ENCODE results near the gene TRPM2. TPM values are rescaled to one million over a fixed set of nuclear protein-coding genes. Genes with fewer than 3 reads are reported as not detected.
"Not testable (repeated sequence)": the region's sequence is repeated elsewhere in the genome, so short reads cannot be mapped to it uniquely, and the experiment has no call there.

TRPM2 gene
- total RNA-seq, 1 experiment from 2014 or later = not detected

DNA sequence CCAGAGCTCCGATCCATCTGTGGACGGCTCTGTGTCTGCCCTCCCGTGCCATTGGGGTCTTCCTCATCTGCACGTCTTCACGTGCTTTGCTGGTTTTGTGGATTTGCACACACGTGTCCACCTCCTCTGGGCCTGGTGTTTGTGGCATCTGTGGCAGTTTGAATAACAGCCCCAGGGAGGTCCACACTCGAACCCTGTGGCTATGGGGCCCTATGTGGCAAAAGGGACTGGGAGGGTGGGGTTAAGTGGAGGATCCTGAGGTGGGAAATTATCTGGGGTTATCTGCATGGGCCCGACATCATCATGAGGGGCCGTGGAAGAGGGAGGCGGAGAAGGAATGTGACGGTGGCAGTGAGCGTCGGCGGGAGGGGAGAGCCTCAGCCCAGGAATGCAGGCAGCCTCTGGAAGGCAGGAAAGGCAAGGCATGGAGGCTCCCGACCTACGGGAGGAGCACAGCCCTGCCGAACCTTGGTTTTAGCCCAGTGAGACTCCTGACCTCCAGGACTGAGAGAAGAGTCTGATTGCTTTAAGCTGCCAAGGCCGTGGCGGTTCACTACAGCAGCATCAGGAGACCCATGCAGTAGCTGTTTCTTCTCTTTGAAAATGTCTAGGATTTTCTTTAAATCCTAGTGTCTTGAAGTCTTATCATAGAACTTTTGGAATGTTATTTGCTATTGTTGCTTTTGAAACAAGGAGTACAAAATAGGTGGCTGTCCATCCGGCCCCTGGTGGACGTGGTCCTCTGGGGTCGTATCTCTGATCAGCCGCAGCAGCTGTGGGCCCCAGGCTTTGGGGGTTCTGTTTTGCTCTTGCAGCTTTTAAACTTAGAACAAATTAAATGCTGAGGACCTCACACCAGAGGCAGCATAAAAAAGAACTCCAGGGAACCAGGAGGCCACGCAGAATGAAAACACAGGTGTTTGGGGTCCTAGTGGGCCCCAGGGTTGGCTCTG, 61.9 kb downstream of the TRPM2 start:
- no peak for DNase-seq (ENCODE audit: low read depth)
- in situ Hi-C loops (cut with HindIII; ENCODE audit: low pct_unique_long_range_greater_than_20kb, low sequenced_read_pairs) = no loop called here

DNA sequence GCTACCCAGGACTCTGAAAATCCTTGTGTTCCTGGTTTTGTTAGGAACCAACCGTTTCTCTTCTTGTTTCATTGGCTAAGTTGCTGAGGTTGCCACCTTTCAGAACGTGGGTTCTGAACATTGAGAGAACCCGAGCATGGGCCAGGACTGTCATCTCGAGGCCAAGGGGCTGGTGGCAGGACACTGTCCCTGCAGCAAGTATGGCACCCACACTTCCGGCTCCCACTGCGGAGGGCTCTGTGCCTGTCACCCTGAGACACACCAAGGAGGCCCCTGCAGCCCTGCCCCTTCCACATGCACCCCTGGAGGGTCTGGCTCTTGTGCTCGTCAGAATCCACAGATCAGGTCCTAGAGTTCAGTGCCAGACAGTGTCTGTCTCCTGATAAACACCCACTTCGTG, 62.8 kb downstream of the TRPM2 start:
- no peak for DNase-seq (ENCODE audit: low read depth)
- in situ Hi-C loops (cut with HindIII; ENCODE audit: low pct_unique_long_range_greater_than_20kb, low sequenced_read_pairs) = no loop called here

DNA sequence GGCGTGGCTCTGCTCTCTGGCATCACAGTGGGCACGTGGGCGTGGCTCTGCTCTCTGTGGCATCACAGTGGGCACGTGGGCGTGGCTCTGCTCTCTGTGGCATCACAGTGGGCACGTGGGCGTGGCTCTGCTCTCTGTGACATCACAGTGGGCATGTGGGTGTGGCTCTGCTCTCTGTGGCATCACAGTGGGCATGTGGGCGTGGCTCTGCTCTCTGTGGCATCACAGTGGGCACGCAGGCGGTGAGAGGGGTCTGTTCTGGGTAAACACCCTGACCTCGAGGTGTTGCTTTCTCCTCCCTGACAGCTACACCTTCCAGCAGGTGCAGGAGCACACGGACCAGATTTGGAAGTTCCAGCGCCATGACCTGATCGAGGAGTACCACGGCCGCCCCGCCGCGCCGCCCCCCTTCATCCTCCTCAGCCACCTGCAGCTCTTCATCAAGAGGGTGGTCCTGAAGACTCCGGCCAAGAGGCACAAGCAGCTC, 64.2 kb downstream of the TRPM2 start:
- in situ Hi-C loops (cut with HindIII; ENCODE audit: low pct_unique_long_range_greater_than_20kb, low sequenced_read_pairs); DNase-seq (ENCODE audit: low read depth): not testable (repeated sequence)

DNA sequence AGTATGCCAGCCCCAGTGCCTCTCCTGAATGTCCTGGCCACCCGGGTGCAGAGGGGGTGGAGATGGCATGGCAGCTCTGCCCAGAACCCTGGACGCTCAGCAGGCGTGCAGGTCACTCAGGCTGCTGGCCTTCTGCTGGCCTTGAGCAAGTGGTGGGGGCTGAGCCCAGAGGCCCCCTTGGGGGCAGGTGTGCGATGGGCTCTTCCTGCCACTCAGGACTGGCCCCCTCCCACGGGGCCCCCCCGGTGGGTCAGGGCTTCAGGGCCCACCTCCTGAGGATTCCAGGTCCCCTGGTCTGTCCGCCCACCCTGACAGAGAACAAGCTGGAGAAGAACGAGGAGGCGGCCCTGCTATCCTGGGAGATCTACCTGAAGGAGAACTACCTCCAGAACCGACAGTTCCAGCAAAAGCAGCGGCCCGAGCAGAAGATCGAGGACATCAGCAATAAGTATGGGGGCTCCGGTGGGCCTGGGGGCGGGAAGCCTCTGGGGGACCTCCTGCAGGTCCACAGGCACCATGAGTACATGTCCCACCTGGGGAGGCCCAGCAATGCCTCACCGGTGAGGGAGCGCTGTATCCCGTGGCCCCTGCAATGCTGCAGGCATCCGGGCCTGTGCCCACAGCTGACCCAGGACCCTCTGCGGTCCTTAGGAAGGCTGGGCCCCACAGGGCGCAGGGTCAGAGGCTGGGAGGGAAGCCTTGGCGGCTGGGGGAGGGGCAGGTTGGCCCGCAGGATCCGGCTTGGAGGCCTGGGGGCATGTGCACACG, 64.9 kb downstream of the TRPM2 start:
- no peak for DNase-seq (ENCODE audit: low read depth)
- in situ Hi-C loops (cut with HindIII; ENCODE audit: low pct_unique_long_range_greater_than_20kb, low sequenced_read_pairs) = no loop called here

DNA sequence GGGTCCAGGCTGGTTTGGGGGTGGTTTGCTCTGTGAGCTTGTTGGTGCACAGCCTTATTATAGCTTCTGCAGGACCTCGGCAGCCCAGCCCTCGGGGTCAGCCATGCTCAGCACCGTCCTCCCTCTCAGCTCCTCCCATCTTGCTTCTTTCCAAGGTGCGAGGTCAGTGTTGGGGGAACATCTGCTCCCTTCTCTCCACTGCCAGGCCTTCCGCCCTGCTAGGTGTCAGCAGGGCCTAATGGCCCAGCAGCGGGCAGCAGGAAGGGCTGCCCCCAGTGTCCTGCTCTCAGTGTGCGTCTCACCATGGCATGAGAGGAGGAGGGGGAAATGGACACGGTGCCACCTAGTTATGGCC, 65.4 kb downstream of the TRPM2 start:
- no peak for DNase-seq (ENCODE audit: low read depth)
- in situ Hi-C loops (cut with HindIII; ENCODE audit: low pct_unique_long_range_greater_than_20kb, low sequenced_read_pairs) = no loop called here

DNA sequence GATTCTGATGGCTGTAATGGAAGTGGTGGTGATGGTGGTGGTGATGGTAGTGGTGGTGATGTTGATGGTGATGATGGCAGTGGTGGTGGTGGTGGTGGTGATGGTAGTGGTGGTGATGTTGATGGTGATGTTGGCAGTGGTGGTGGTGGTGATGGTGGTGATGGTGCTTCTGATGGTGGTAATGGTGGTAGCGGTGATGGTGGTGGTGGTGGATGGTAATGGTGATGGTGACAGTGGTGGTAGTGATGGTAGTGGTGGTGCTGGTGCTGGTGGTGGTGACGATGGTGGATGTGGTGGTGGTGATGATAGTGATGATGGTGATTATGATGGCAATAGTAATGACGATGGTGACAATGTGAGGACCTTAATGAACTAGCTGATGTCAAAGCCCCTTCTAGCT, 66.3 kb downstream of the TRPM2 start:
- no peak for DNase-seq (ENCODE audit: low read depth)
- in situ Hi-C loops (cut with HindIII; ENCODE audit: low pct_unique_long_range_greater_than_20kb, low sequenced_read_pairs) = no loop called here

DNA sequence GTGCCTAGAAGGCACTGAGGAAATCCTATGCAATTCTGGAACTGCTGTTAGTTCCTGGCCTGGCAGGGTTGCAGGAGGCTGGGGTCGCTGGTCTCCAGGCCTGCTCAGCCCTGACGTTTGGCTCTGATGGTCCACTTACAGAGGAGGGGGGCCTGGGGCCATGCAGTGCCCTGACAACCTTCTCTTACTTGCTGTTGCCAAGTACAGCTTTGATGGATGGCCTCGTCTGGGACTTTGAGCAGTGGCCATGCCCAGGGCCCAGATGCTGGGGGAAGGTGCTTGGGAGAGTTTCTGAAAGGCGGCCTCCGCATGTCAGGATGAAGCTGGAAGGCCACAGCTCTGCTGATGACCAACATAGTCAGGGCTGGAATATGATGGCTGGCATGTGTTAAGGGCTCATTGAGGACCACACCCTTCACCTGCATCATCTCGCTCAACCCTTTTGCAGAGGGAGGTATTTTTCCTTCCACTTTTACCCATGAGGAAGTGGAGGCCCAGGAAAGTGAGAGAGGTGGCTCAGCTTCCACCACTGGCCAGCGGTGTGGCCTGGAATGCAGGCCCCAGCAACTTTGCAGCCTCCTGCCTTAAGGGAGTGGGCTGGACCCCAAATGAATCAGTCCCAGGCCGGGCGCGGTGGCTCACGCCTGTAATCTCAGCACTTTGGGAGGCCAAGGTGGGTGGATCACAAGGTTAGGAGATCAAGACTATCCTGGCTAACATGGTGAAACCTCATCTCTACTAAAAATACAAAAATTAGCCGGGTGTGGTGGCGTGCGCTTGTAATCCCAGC, 67.2 kb downstream of the TRPM2 start:
- in situ Hi-C loops (cut with HindIII; ENCODE audit: low pct_unique_long_range_greater_than_20kb, low sequenced_read_pairs) = no loop called here
- no peak for DNase-seq (ENCODE audit: low read depth)

DNA sequence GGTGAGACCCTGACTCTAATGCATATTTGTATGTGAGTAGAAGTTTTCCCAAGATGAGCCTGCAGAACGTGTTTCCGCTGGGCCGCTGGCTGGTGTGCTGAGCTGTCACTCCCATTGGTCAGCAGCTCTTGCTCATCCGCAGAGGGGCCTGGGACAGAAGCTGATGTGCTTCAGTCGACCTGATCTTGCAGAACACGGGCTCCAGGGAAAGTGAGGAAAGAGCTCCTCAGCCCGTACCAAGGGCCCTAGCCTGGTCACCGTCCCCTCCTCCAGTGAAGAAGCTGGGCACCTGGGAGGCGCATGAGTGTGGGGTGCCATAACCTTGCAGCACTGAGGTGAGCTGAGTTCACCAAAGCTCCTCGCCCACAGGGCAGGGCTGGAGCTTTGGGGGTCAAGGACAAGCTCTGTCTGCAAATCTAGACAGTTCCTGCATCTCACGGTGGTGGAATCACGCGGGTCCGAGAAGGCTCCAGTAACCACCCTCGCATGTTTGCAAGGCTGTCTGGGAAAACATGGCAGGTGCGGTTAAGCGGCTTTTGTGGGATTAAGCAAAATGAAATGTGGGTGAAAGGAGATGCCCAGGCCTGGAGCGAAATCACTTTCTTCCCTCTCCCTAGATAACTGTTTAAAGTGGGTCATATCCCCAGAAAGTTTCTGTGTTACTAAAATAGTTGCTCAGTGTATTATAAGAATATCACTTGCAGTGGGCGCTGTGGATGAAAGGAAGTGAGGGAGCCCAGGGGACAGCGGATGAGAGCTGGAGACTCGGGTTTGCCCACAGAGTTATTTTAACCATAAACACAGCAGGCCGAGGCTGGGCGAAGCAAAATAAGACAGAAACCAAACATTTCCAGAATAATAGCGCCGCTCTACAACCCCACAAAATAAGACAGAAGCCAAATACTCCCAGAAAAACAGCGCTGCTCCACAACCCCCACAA, 68.8 kb downstream of the TRPM2 start:
- no peak for DNase-seq (ENCODE audit: low read depth)
- in situ Hi-C loops (cut with HindIII; ENCODE audit: low pct_unique_long_range_greater_than_20kb, low sequenced_read_pairs) = no loop called here

DNA sequence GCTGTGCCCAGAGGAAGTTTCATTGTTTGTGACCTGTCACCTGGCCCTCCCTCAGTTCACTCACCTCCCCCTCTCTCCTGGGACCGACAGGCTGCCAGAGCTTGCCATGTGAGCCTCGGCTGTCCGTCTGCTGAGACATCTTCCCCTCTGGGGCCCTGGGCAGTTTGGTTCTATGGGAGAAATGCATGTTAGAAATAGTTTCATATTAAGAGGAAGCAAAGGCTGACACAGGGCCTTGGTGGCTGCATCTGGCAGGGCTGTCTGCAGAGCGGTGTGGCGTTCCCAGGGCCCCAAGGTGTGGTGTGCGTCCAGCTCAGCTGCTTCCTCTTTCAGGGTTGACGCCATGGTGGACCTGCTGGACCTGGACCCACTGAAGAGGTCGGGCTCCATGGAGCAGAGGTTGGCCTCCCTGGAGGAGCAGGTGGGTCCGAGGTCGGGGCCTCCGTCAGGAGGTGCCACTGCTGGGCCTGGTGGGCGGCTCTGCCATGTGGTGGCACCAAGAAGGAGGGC, 69.9 kb downstream of the TRPM2 start:
- DNase-seq (ENCODE audit: low read depth) = no peak
- in situ Hi-C loops (cut with HindIII; ENCODE audit: low pct_unique_long_range_greater_than_20kb, low sequenced_read_pairs) = no loop called here

DNA sequence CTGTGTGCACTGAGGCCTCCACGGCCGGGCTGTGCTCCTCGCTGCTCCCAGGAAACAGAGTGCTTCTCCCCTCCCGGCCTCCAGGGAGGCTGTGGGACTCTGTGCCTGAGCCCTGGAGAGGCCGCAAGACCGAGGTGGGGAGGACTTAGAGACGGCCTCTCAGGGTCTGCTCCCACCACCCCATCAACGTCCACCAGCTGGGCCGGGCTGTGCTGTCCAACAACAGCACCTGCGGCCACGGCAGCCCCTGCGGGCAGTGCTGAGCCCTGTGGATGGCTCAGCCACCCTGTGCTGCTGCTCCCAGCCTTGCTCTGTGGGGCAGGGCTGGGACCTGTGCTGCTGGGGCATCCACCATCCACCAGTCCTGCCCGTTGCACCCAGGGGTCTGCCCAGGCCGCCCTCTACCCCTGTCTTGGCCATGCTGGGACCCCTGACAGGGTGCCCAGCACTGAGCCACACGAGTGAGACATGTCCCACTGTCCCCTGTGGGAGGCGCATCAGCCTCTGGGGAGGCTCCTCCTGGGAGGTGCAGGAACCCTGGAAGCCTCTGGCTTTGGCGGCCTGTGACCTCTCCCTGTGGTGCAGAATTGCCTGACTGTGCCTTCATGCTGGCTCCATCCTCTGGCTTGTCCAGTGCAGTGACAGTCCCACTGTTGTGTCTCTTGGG, 70.7 kb downstream of the TRPM2 start:
- in situ Hi-C loops (cut with HindIII; ENCODE audit: low pct_unique_long_range_greater_than_20kb, low sequenced_read_pairs) = no loop called here
- DNase-seq (ENCODE audit: low read depth) = no peak

DNA sequence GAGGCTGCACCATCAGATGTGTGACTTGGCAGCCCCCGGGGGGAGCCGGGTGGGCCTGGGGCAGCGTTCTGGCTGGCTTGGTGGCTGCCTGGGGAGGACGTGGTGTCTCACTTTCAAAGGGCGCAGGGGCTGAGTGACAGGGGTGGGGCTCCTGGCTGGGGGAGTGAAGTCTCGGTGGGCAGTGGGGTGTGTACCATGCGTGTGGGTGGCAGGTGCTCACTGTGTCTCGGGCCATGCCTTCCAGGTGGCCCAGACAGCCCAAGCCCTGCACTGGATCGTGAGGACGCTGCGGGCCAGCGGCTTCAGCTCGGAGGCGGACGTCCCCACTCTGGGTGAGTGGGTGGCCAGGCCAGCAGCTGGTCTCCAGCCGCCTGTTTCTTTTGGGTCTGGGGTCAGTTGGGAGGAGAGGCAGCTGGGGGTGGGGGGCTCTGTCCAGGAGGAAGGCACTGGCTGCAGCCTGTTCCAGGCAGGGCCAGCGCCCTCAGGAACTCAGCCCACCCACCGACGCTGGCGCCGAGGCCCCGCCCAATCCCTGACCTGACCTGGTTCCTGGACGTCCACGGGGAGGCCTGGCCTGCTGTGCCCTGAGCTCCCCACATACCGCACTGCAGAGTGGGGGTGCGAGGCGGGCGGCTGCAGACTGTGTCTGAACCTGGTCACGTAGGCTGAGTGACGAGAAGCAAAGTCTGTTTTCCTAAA, 71.3 kb downstream of the TRPM2 start:
- in situ Hi-C loops (cut with HindIII; ENCODE audit: low pct_unique_long_range_greater_than_20kb, low sequenced_read_pairs) = no loop called here
- no peak for DNase-seq (ENCODE audit: low read depth)

DNA sequence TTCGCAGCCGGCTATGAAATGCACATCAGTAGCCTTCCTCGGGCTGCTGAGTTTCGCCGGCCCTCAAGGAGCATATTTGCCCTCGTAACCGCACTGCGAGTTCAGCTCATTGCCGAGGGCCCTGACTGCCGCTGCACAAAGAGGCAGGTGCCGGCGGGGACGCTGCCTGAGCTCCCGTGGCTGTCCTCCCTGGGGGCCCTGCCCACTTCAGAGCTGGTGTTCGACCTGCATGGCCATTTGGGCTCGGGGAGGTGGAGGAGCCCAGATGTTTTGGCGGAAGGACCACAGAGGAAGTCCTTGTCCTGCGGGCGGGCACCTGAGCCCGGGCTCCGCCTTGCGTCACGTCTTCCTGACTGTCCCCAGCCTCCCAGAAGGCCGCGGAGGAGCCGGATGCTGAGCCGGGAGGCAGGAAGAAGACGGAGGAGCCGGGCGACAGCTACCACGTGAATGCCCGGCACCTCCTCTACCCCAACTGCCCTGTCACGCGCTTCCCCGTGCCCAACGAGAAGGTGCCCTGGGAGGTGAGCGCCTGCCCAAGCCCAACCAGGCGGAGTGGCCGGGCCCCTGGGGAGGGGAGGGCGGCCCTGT, 72.0 kb downstream of the TRPM2 start:
- no peak for DNase-seq (ENCODE audit: low read depth)

DNA sequence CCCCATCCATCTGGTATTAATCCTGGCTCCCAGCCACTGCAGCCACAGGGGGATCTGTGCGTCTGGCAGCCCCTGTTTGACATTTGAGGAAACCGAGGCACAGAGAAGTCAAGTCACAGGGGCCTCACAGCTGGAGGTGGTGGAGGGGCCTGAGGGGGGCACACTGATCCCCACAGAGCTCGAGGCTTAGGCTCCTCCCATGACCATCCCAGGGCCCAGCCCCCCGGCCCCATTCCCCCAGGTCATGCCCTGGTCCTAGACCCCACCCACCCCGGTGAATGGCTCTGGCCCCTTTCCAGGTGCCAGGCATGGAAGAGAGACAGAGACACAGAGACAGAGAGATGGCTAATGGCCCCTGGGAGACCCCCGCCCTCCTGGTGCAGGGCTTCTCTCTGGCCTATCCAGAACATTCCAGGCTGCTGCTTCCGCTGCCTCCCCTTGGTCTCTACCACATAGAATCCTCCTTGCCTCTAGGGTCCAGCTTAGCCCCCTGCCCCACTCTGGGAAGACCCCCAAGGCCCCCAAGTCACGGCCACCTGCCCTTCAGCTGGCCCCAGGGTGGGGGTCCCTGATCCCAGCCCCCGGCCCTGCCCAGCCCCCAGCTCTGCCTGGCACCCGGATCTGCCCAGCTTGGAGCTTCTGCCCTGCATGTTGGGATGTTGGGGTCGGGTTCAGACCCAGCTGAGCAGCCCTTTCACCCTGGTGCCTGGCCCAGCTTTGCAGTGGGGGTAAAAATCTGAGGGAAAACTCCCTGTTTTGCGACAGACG, 72.7 kb downstream of the TRPM2 start:
- in situ Hi-C loops (cut with HindIII; ENCODE audit: low pct_unique_long_range_greater_than_20kb, low sequenced_read_pairs) = no loop called here
- no peak for DNase-seq (ENCODE audit: low read depth)

More for the DNA sequence above, 72.0 kb downstream of the TRPM2 start:
- in situ Hi-C loops (cut with HindIII; ENCODE audit: low pct_unique_long_range_greater_than_20kb, low sequenced_read_pairs) = no loop called here

DNA sequence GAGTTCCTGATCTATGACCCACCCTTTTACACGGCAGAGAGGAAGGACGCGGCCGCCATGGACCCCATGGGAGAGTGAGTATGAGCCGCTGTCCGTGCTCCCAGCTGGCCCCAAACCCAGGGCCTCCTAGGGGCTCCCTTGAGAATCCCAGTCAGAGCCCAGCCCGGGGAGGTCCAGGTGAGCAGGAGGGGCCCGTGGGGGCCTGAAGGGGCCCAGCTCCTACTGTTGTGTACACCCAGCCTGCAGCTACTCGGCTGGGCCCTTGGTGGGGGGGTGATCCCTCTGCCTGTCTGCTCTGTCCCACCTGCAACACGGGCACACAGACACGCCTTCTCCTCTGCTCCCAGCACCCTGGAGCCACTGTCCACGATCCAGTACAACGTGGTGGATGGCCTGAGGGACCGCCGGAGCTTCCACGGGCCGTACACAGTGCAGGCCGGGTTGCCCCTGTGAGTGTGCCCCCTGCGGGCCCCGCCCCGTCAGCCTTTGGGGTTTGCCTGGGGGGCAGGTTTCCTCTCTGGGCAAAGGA, 73.3 kb downstream of the TRPM2 start:
- in situ Hi-C loops (cut with HindIII; ENCODE audit: low pct_unique_long_range_greater_than_20kb, low sequenced_read_pairs) = no loop called here

More for the DNA sequence above, 73.3 kb downstream of the TRPM2 start:
- DNase-seq (ENCODE audit: low read depth) = no peak
